IMR-90 (cell line): ENCODE measurements around the gene RSBN1L. TPM values are rescaled to one million over a fixed set of nuclear protein-coding genes. Genes with fewer than 3 reads are reported as not detected.

Source experiments
- ATAC-seq: fragments of 200-7000 bp; cut with Tn5 transposase; 2 replicates; pipeline ENCODE4 v1.9.1; 2020; ENCODE audit warnings: low read depth, mild to moderate bottlenecking, moderate library complexity
- BruUV-seq: library from RNA; stranded (reverse); fragments of 400-500 nt; replicated peaks from 2 replicates; lab custom pipeline; 2021; lab: Mats Ljungman, UMichigan
- CTCF ChIA-PET: fragments of 300-600 bp; formaldehyde crosslinking; extraction: SDS; loops from one replicate; lab custom pipeline; 2021; ENCODE audit warnings: antibody characterized with exemption; lab: Yijun Ruan, JAX
- POLR2A ChIA-PET: fragments of 300-600 bp; sonication (Branson Sonifier 250); formaldehyde crosslinking; loops from one replicate; lab custom pipeline; 2022; ENCODE audit warnings: antibody characterized with exemption; ENCODE audit not compliant: unreplicated experiment; lab: Charles Lee
- DNase-seq: peaks from one replicate; pipeline ENCODE4 v3.0.0; 2013
- H2AFZ ChIP-seq: replicated peaks from 2 replicates; pipeline ENCODE3; 2013; ENCODE audit warnings: low read length, mild to moderate bottlenecking; ENCODE audit not compliant: poor library complexity
- H2AK5ac ChIP-seq: 2 replicates; pipeline ENCODE4 v1.6.1; 2013; ENCODE audit warnings: low read depth, low read length, inconsistent platforms
- H2AK9ac ChIP-seq: replicated peaks from 2 replicates; pipeline ENCODE3; 2013; ENCODE audit warnings: mild to moderate bottlenecking, low read depth, low read length, moderate library complexity; ENCODE audit not compliant: poor library complexity
- H2BK120ac ChIP-seq: 2 replicates; pipeline ENCODE4 v1.6.1; 2013; ENCODE audit warnings: low read depth, low read length, inconsistent platforms
- H2BK15ac ChIP-seq: 3 replicates; pipeline ENCODE4 v1.6.1; 2013; ENCODE audit warnings: low read depth, low read length, inconsistent platforms
- H2BK20ac ChIP-seq: 2 replicates; pipeline ENCODE4 v1.6.1; 2013; ENCODE audit warnings: low read depth, mild to moderate bottlenecking, inconsistent platforms, low read length, moderate library complexity
- H2BK5ac ChIP-seq: 2 replicates; pipeline ENCODE4 v1.6.1; 2013; ENCODE audit warnings: mild to moderate bottlenecking, low read depth, low read length, inconsistent platforms; ENCODE audit not compliant: poor library complexity, severe bottlenecking
- H3K14ac ChIP-seq: replicated peaks from 2 replicates; pipeline ENCODE4 v1.6.1; 2013; ENCODE audit warnings: low read depth, low read length, inconsistent platforms
- H3K18ac ChIP-seq: 2 replicates; pipeline ENCODE4 v1.6.1; 2013; ENCODE audit warnings: low read depth, low read length, control low read depth
- H3K23ac ChIP-seq: 2 replicates; pipeline ENCODE4 v1.6.1; 2013; ENCODE audit warnings: low read depth, low read length, inconsistent platforms
- H3K27ac ChIP-seq: 2 replicates; pipeline ENCODE4 v1.5.1; 2013; ENCODE audit warnings: mild to moderate bottlenecking, control low read depth, low read length; ENCODE audit not compliant: insufficient read depth
- H3K27me3 ChIP-seq: 2 replicates; pipeline ENCODE4 v1.6.1; 2013; ENCODE audit warnings: low read length; ENCODE audit not compliant: control insufficient read depth, insufficient read depth
- H3K36me3 ChIP-seq: 2 replicates; pipeline ENCODE4 v1.6.1; 2013; ENCODE audit warnings: low read length, mixed read lengths; ENCODE audit not compliant: control insufficient read depth, insufficient read depth
- H3K4ac ChIP-seq: 2 replicates; pipeline ENCODE4 v1.6.1; 2013; ENCODE audit warnings: low read depth, low read length, inconsistent platforms
- H3K4me1 ChIP-seq: 2 replicates; pipeline ENCODE4 v1.6.1; 2013; ENCODE audit warnings: low read length, mixed read lengths; ENCODE audit not compliant: control insufficient read depth, insufficient read depth
- H3K4me2 ChIP-seq: 2 replicates; pipeline ENCODE4 v1.6.1; 2013; ENCODE audit warnings: low read depth, mild to moderate bottlenecking, control low read depth, low read length, moderate library complexity
- H3K4me3 ChIP-seq: 2 replicates; pipeline ENCODE4 v1.5.1; 2013; ENCODE audit warnings: low read depth, mild to moderate bottlenecking, control low read depth, low read length, moderate library complexity; ENCODE audit not compliant: insufficient read depth
- H3K56ac ChIP-seq: 2 replicates; pipeline ENCODE4 v1.6.1; 2013; ENCODE audit warnings: low read length, inconsistent platforms; ENCODE audit not compliant: insufficient read depth; ENCODE audit errors: extremely low read depth
- H3K79me1 ChIP-seq, 2 experiments: 2 replicates each; pipeline ENCODE4 v1.6.1; 2013; ENCODE audit warnings: low read length in 2 of 2, inconsistent platforms in 1 of 2, low read depth in 1 of 2
- H3K9ac ChIP-seq: 2 replicates; pipeline ENCODE4 v1.6.1; 2013; ENCODE audit warnings: low read depth, low read length, control low read depth
- H3K9me1 ChIP-seq: 2 replicates; pipeline ENCODE4 v1.6.1; 2013; ENCODE audit warnings: low read length, inconsistent platforms; ENCODE audit not compliant: insufficient read depth
- H3K9me3 ChIP-seq: 2 replicates; pipeline ENCODE4 v1.6.1; 2013; ENCODE audit warnings: low read length; ENCODE audit not compliant: control insufficient read depth, insufficient read depth
- H4K20me1 ChIP-seq: 2 replicates; pipeline ENCODE4 v1.6.1; 2013; ENCODE audit warnings: low read length, inconsistent platforms; ENCODE audit not compliant: insufficient read depth
- H4K5ac ChIP-seq: 2 replicates; pipeline ENCODE4 v1.6.1; 2013; ENCODE audit warnings: mild to moderate bottlenecking, low read depth, low read length, control low read depth
- H4K8ac ChIP-seq, 2 experiments: 2 replicates each; pipeline ENCODE4 v1.6.1; 2013; ENCODE audit warnings: low read depth in 2 of 2, low read length in 2 of 2, control low read depth in 1 of 2, inconsistent platforms in 1 of 2
- H4K91ac ChIP-seq: 2 replicates; pipeline ENCODE4 v1.6.1; 2013; ENCODE audit warnings: low read depth, low read length, inconsistent platforms; ENCODE audit not compliant: insufficient read depth
- BHLHE40 ChIP-seq: fragments of 150-350 bp; IDR thresholded peaks from 2 replicates; pipeline ENCODE4 v1.6.1; 2016; ENCODE audit warnings: mild to moderate bottlenecking, low read depth, low read length
- CEBPB ChIP-seq: IDR thresholded peaks from 2 replicates; pipeline ENCODE4 v1.6.1; 2012; ENCODE audit warnings: low read depth, low read length, improper control_type of control experiment
- CHD1 ChIP-seq: IDR thresholded peaks from 2 replicates; pipeline ENCODE4 v1.6.1; 2012; ENCODE audit warnings: low read depth, low read length, improper control_type of control experiment
- MAFK ChIP-seq: IDR thresholded peaks from 2 replicates; pipeline ENCODE4 v1.6.1; 2012; ENCODE audit warnings: low read depth, low read length, improper control_type of control experiment
- MAZ ChIP-seq: IDR thresholded peaks from 2 replicates; pipeline ENCODE4 v1.6.1; 2012; ENCODE audit warnings: low read depth, mild to moderate bottlenecking, low read length, improper control_type of control experiment, moderate library complexity, borderline replicate concordance
- MXI1 ChIP-seq: IDR thresholded peaks from 2 replicates; pipeline ENCODE4 v1.6.1; 2012; ENCODE audit warnings: low read depth, mild to moderate bottlenecking, low read length, moderate library complexity, borderline replicate concordance
- NFE2L2 ChIP-seq: fragments of 150-350 bp; IDR thresholded peaks from 2 replicates; pipeline ENCODE4 v1.6.1; 2016; ENCODE audit warnings: low read depth, mild to moderate bottlenecking, low read length
- POLR2A ChIP-seq: IDR thresholded peaks from 2 replicates; pipeline ENCODE4 v1.6.1; 2012; ENCODE audit warnings: mild to moderate bottlenecking, low read depth, low read length
- RAD21 ChIP-seq: IDR thresholded peaks from 2 replicates; pipeline ENCODE4 v1.6.1; 2012; ENCODE audit warnings: low read length, improper control_type of control experiment
- RCOR1 ChIP-seq: IDR thresholded peaks from 2 replicates; pipeline ENCODE4 v1.6.1; 2012; ENCODE audit warnings: mild to moderate bottlenecking, low read length, improper control_type of control experiment; ENCODE audit not compliant: insufficient replicate concordance
- SMC3 ChIP-seq: fragments of 150-350 bp; IDR thresholded peaks from 2 replicates; pipeline ENCODE4 v1.6.1; 2016; ENCODE audit warnings: low read depth, mild to moderate bottlenecking, antibody characterized with exemption, low read length, moderate library complexity
- WGBS, 2 experiments: methylation state at CpG; one replicate each; pipeline versions ENCODE4 v1.1.5 to v1.1.7; 2013; ENCODE audit warnings: missing lambda C conversion rate in 2 of 2; ENCODE audit not compliant: insufficient read length in 1 of 2; ENCODE audit errors: extremely low coverage in 2 of 2; 5-methylcytosine and 5-hydroxymethylcytosine counted together
- dilution Hi-C: fragments of 300-500 bp; cut with HindIII; formaldehyde crosslinking; loops from one replicate; pipeline ENCODE4 v1.14.3; 2018; ENCODE audit warnings: low sequenced_read_pairs; ENCODE audit not compliant: unreplicated experiment
- in situ Hi-C: fragments of 300-500 bp; cut with MboI; formaldehyde crosslinking; loops from 3 replicates; pipeline ENCODE4 v1.14.3; 2019; ENCODE audit warnings: low sequenced_read_pairs, inconsistent platforms, mixed read lengths
- intact Hi-C: fragments of 100-400 bp; cut with micrococcal nuclease; formaldehyde crosslinking; loops from 2 replicates; pipeline ENCODE4 v1.10.0; 2022
- polyA plus RNA-seq, 3 experiments: library from polyadenylated mRNA; depleted of rRNA; stranded (reverse); fragments of >200 nt; gene quantifications; 2 replicates each; pipeline ENCODE4 v1.2.3, GENCODE V29; 2012; ENCODE audit warnings: low replicate concordance in 1 of 3
- total RNA-seq: library from RNA; depleted of rRNA; stranded (reverse); fragments of >200 nt; gene quantifications from 2 replicates; pipeline ENCODE4 v1.2.3, GENCODE V29; 2012
- TF ChIP-seq, protein P1 (sequence below): fragments of 150-350 bp; IDR thresholded peaks from 2 replicates; pipeline ENCODE4 v1.6.1; 2017; ENCODE audit warnings: mild to moderate bottlenecking, antibody characterized with exemption, low read length, low read depth
- TF ChIP-seq, protein P2 (sequence below): fragments of 150-350 bp; IDR thresholded peaks from 2 replicates; pipeline ENCODE4 v1.6.1; 2016; ENCODE audit warnings: low read depth, mild to moderate bottlenecking, low read length, moderate library complexity, borderline replicate concordance
- TF ChIP-seq, protein P3 (sequence below): conservative IDR thresholded peaks from 2 replicates; pipeline ENCODE4 v1.5.1; 2012; ENCODE audit warnings: mild to moderate bottlenecking, low read depth, low read length, improper control_type of control experiment

The RSBN1L gene
- total and polyA plus RNA-seq, 2 of the 4 experiments (the other 2 are of a cell fraction) = 7.8 to 14.7 TPM

DNA sequence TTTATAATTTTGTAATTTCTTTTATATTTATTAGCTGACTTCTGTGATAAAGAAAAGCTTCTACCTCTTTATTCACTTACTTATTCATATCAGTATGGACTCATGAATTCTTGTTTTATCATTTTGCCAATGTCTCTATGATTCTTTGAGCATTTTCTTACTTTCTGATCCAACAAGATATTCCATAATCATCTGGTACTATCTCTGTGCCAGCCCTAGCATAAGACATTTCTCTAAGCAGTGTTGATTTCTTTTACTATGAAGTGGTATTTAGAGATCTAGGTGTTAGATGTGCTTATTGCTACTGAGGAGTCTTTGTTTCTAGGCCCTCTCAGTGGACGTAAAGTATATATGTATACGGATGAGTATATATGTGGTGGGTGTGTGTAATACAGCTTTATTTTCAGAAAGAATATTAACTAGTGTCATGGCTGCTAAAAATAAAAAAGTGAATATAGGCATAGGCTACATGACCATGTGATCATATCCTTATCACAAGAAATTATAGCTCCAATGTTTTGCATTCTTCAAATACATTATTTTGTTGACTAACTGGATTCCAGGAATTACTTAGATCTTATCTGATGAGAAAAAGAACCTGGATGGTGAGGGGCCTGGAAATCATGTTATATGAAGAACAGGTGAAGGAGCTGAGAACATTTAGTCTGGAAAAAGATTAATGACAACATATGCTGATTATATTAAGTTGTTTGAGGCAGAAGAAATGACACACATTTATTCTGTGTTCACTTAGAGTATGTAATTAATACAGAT, 115.4 kb downstream of the RSBN1L start:
- intact Hi-C loops = no loop called here
- TF ChIP-seq NFE2L2 (no peak), POLR2A (no peak), MAZ (no peak), CEBPB (no peak), MAFK (no peak), SMC3 (no peak), BHLHE40 (no peak), RCOR1 (no peak), RAD21 (no peak), MXI1 (no peak), CHD1 (no peak)
- TF ChIP-seq, protein P1, sequence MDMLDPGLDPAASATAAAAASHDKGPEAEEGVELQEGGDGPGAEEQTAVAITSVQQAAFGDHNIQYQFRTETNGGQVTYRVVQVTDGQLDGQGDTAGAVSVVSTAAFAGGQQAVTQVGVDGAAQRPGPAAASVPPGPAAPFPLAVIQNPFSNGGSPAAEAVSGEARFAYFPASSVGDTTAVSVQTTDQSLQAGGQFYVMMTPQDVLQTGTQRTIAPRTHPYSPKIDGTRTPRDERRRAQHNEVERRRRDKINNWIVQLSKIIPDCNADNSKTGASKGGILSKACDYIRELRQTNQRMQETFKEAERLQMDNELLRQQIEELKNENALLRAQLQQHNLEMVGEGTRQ = no peak; the same call in 1 of the 2 replicates
- TF ChIP-seq, protein P2, sequence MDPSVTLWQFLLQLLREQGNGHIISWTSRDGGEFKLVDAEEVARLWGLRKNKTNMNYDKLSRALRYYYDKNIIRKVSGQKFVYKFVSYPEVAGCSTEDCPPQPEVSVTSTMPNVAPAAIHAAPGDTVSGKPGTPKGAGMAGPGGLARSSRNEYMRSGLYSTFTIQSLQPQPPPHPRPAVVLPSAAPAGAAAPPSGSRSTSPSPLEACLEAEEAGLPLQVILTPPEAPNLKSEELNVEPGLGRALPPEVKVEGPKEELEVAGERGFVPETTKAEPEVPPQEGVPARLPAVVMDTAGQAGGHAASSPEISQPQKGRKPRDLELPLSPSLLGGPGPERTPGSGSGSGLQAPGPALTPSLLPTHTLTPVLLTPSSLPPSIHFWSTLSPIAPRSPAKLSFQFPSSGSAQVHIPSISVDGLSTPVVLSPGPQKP = no peak
- TF ChIP-seq, protein P3, sequence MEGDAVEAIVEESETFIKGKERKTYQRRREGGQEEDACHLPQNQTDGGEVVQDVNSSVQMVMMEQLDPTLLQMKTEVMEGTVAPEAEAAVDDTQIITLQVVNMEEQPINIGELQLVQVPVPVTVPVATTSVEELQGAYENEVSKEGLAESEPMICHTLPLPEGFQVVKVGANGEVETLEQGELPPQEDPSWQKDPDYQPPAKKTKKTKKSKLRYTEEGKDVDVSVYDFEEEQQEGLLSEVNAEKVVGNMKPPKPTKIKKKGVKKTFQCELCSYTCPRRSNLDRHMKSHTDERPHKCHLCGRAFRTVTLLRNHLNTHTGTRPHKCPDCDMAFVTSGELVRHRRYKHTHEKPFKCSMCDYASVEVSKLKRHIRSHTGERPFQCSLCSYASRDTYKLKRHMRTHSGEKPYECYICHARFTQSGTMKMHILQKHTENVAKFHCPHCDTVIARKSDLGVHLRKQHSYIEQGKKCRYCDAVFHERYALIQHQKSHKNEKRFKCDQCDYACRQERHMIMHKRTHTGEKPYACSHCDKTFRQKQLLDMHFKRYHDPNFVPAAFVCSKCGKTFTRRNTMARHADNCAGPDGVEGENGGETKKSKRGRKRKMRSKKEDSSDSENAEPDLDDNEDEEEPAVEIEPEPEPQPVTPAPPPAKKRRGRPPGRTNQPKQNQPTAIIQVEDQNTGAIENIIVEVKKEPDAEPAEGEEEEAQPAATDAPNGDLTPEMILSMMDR = no peak

More for the DNA sequence above, 115.4 kb downstream of the RSBN1L start:
- Histone ChIP-seq H2BK20ac (peak overlapping the region; percentile 27; the same call in 1 of the 2 replicates), H3K27me3 (no peaks in the 10 kb centered on the region), H3K4ac (peak overlapping the region; percentile 4; the same call in 1 of the 2 replicates), H3K56ac (no peak overlapping the region), H3K14ac (0 out of 2 replicates have a peak overlapping the region, but pooled peaks have one; percentile 38), H2AK5ac (no peak overlapping the region), H3K79me1 (peaks cover 15 to 31% of the 10 kb centered on the region in 2 experiments), H3K4me1 (peaks cover 3% of the 10 kb centered on the region), H4K20me1 (no peaks in the 10 kb centered on the region), H4K5ac (no peak overlapping the region), H2AK9ac (no peak overlapping the region), H4K8ac (peak overlapping the region in 1 of 2 experiments; percentile 30; a peak in 1 of 4 replicates), H2AFZ (no peak overlapping the region), H3K27ac (no peak overlapping the region), H3K4me3 (no peak overlapping the region), H3K9me1 (no peaks in the 10 kb centered on the region; the same call in 1 of the 2 replicates), H2BK15ac (no peak overlapping the region), H2BK120ac (peak overlapping the region; percentile 20; the same call in 1 of the 2 replicates), H3K9ac (no peak overlapping the region), H3K23ac (no peak overlapping the region), H4K91ac (no peak overlapping the region), H2BK5ac (peak overlapping the region; percentile 70), H3K18ac (no peak overlapping the region), H3K9me3 (0 out of 2 replicates have a peak, but pooled peaks cover 1% of the 10 kb centered on the region), H3K36me3 (no peaks in the 10 kb centered on the region), H3K4me2 (peak overlapping the region; percentile 67)
- in situ Hi-C loops (no loop called here), dilution Hi-C loops (no loop called here)
- DNase-seq = peak; percentile 12
- no CpG with 5 or more reads among the region's 2 CpGs for WGBS, 2 experiments
- POLR2A ChIA-PET = no interaction called here
- ATAC-seq = peak; percentile 31
- BruUV-seq = no TSS peak
- CTCF ChIA-PET = no interaction called here
